Central memory CD8-positive, alpha-beta T cell (primary cell): ENCODE results near the gene ITPR1.

Experiments used
- ATAC-seq: fragments of 150-1000 bp; cut with Tn5 transposase; replicated peaks from 2 replicates; pipeline ENCODE4 v1.10.0; 2022; ENCODE audit warnings: mild to moderate bottlenecking, moderate FRiP score, moderate number of reproducible peaks; ENCODE audit not compliant: poor library complexity, severe bottlenecking; ENCODE audit errors: extremely low read depth
- DNase-seq, 2 donors: peaks; one replicate each; pipeline ENCODE4 v3.0.0; 2021; ENCODE audit warnings: low spot score in 2 of 2
- H3K27ac Mint-ChIP-seq: one replicate; pipeline ENCODE4 v1.8.0; 2022; ENCODE audit warnings: low read depth, mild to moderate bottlenecking, moderate library complexity, mixed read lengths
- H3K27me3 Mint-ChIP-seq: one replicate; pipeline ENCODE4 v1.8.0; 2022; ENCODE audit warnings: mixed read lengths
- H3K36me3 Mint-ChIP-seq: one replicate; pipeline ENCODE4 v1.8.0; 2022; ENCODE audit warnings: mild to moderate bottlenecking, moderate library complexity, mixed read lengths; ENCODE audit not compliant: insufficient read depth
- H3K4me1 Mint-ChIP-seq: one replicate; pipeline ENCODE4 v1.8.0; 2022; ENCODE audit warnings: mixed read lengths
- H3K4me3 Mint-ChIP-seq: one replicate; pipeline ENCODE4 v1.8.0; 2022; ENCODE audit warnings: mild to moderate bottlenecking, moderate library complexity, mixed read lengths
- H3K9me3 Mint-ChIP-seq: one replicate; pipeline ENCODE4 v1.8.0; 2022; ENCODE audit warnings: mixed read lengths

Gene ITPR1

GRCh38 chr3:4771243-4771642 lies 278.1 kb downstream of the ITPR1 start:
- H3K4me3 Mint-ChIP-seq, result no peak overlapping the region

GRCh38 chr3:4772171-4772804 lies 279.1 kb downstream of the ITPR1 start:
- Mint-ChIP-seq H3K4me3 (no peak overlapping the region), H3K9me3 (no peaks in the 10 kb centered on the region), H3K4me1 (no peaks in the 10 kb centered on the region), H3K27ac (no peak overlapping the region), H3K27me3 (no peaks in the 10 kb centered on the region), H3K36me3 (peaks cover 11% of the 10 kb centered on the region)
- DNase-seq (no peak), ATAC-seq (no peak)

More at GRCh38 chr3:4771243-4771642, 278.1 kb downstream of the ITPR1 start:
- Mint-ChIP-seq H3K27me3 (no peaks in the 10 kb centered on the region), H3K4me1 (no peaks in the 10 kb centered on the region), H3K36me3 (peaks cover 8% of the 10 kb centered on the region), H3K9me3 (no peaks in the 10 kb centered on the region), H3K27ac (no peak overlapping the region)
- ATAC-seq, result no peak
- DNase-seq, result no peak

- H3K27me3 Mint-ChIP-seq, result no peaks in the 10 kb centered on the region
- H3K9me3 Mint-ChIP-seq, result no peaks in the 10 kb centered on the region
- peaks cover 13% of the 10 kb centered on the region for H3K36me3 Mint-ChIP-seq
- no peak for ATAC-seq
- no peak for DNase-seq
- no peak overlapping the region for H3K4me3 Mint-ChIP-seq
- H3K4me1 Mint-ChIP-seq, result no peaks in the 10 kb centered on the region
- peak overlapping the region; percentile 75 for H3K27ac Mint-ChIP-seq
Measured at GRCh38 chr3:4772858-4773257, 279.7 kb downstream of the ITPR1 start.

GRCh38 chr3:4773583-4773982 lies 280.4 kb downstream of the ITPR1 start:
- H3K4me1 Mint-ChIP-seq, result no peaks in the 10 kb centered on the region
- no peak for ATAC-seq
- H3K27ac Mint-ChIP-seq, result peak overlapping the region; percentile 75
- peaks cover 13% of the 10 kb centered on the region for H3K36me3 Mint-ChIP-seq
- no peak overlapping the region for H3K4me3 Mint-ChIP-seq
- no peak for DNase-seq
- H3K27me3 Mint-ChIP-seq, result no peaks in the 10 kb centered on the region
- H3K9me3 Mint-ChIP-seq, result no peaks in the 10 kb centered on the region

- no peaks in the 10 kb centered on the region for H3K4me1 Mint-ChIP-seq
- no peaks in the 10 kb centered on the region for H3K27me3 Mint-ChIP-seq
- no peak for ATAC-seq
- H3K4me3 Mint-ChIP-seq, result no peak overlapping the region
- no peak overlapping the region for H3K27ac Mint-ChIP-seq
- no peaks in the 10 kb centered on the region for H3K9me3 Mint-ChIP-seq
- peaks cover 8% of the 10 kb centered on the region for H3K36me3 Mint-ChIP-seq
- DNase-seq, result no peak
Measured at GRCh38 chr3:4774531-4774930, 281.4 kb downstream of the ITPR1 start.

- DNase-seq (no peak), ATAC-seq (no peak)
- no peak overlapping the region for H3K27ac Mint-ChIP-seq
- no peaks in the 10 kb centered on the region for H3K4me1 Mint-ChIP-seq
- no peaks in the 10 kb centered on the region for H3K9me3 Mint-ChIP-seq
- H3K36me3 Mint-ChIP-seq, result peaks cover 12% of the 10 kb centered on the region
- H3K4me3 Mint-ChIP-seq, result no peak overlapping the region
- no peaks in the 10 kb centered on the region for H3K27me3 Mint-ChIP-seq
Measured at GRCh38 chr3:4776399-4776979, 283.3 kb downstream of the ITPR1 start.

GRCh38 chr3:4776980-4777581 lies 283.9 kb downstream of the ITPR1 start:
- ATAC-seq (no peak), DNase-seq (no peak)
- Mint-ChIP-seq H3K4me3 (no peak overlapping the region), H3K36me3 (peaks cover 12% of the 10 kb centered on the region), H3K27me3 (no peaks in the 10 kb centered on the region), H3K27ac (no peak overlapping the region), H3K9me3 (no peaks in the 10 kb centered on the region), H3K4me1 (no peaks in the 10 kb centered on the region)

GRCh38 chr3:4778119-4778518 lies 285.0 kb downstream of the ITPR1 start:
- no peaks in the 10 kb centered on the region for H3K4me1 Mint-ChIP-seq
- no peak overlapping the region for H3K4me3 Mint-ChIP-seq
- H3K27ac Mint-ChIP-seq, result no peak overlapping the region
- no peaks in the 10 kb centered on the region for H3K27me3 Mint-ChIP-seq
- ATAC-seq, result no peak
- no peaks in the 10 kb centered on the region for H3K9me3 Mint-ChIP-seq
- H3K36me3 Mint-ChIP-seq, result peaks cover 12% of the 10 kb centered on the region
- DNase-seq, result no peak

- peaks cover 12% of the 10 kb centered on the region for H3K36me3 Mint-ChIP-seq
Measured at GRCh38 chr3:4778740-4779139, 285.6 kb downstream of the ITPR1 start.

GRCh38 chr3:4780545-4780957 lies 287.4 kb downstream of the ITPR1 start:
- DNase-seq, result no peak
- Mint-ChIP-seq H3K9me3 (no peaks in the 10 kb centered on the region), H3K4me1 (no peaks in the 10 kb centered on the region), H3K4me3 (no peak overlapping the region), H3K27ac (no peak overlapping the region), H3K27me3 (no peaks in the 10 kb centered on the region), H3K36me3 (peaks cover 15% of the 10 kb centered on the region)
- ATAC-seq, result no peak

More at GRCh38 chr3:4778740-4779139, 285.6 kb downstream of the ITPR1 start:
- ATAC-seq (no peak), DNase-seq (no peak)
- H3K4me1 Mint-ChIP-seq, result no peaks in the 10 kb centered on the region
- H3K27ac Mint-ChIP-seq, result no peak overlapping the region
- no peaks in the 10 kb centered on the region for H3K9me3 Mint-ChIP-seq
- no peak overlapping the region for H3K4me3 Mint-ChIP-seq
- H3K27me3 Mint-ChIP-seq, result no peaks in the 10 kb centered on the region

- Mint-ChIP-seq H3K4me3 (no peak overlapping the region), H3K36me3 (peaks cover 13% of the 10 kb centered on the region), H3K27ac (no peak overlapping the region), H3K9me3 (no peaks in the 10 kb centered on the region), H3K27me3 (no peaks in the 10 kb centered on the region), H3K4me1 (no peaks in the 10 kb centered on the region)
- ATAC-seq (no peak), DNase-seq (no peak)
Measured at GRCh38 chr3:4782095-4782494, 288.9 kb downstream of the ITPR1 start.

- Mint-ChIP-seq H3K4me1 (no peaks in the 10 kb centered on the region), H3K36me3 (peaks cover 22% of the 10 kb centered on the region), H3K9me3 (no peaks in the 10 kb centered on the region), H3K27ac (no peak overlapping the region), H3K4me3 (no peak overlapping the region), H3K27me3 (no peaks in the 10 kb centered on the region)
- no peak for ATAC-seq
- no peak for DNase-seq
Measured at GRCh38 chr3:4785551-4785950, 292.4 kb downstream of the ITPR1 start.

- DNase-seq (no peak), ATAC-seq (no peak)
- Mint-ChIP-seq H3K36me3 (peaks cover 20% of the 10 kb centered on the region), H3K27me3 (no peaks in the 10 kb centered on the region), H3K4me1 (no peaks in the 10 kb centered on the region), H3K9me3 (no peaks in the 10 kb centered on the region), H3K27ac (no peak overlapping the region), H3K4me3 (no peak overlapping the region)
Measured at GRCh38 chr3:4786431-4786830, 293.3 kb downstream of the ITPR1 start.
